Caki2 (cell line): ENCODE results near the gene TRIM73. TPM values are rescaled to one million over a fixed set of nuclear protein-coding genes. Genes with fewer than 3 reads are reported as not detected.
"Not testable (repeated sequence)": the region's sequence is repeated elsewhere in the genome, so short reads cannot be mapped to it uniquely, and the experiment has no call there.

Source experiments
- DNase-seq: peaks from one replicate; pipeline ENCODE4 v3.0.0-alpha.2; 2015; ENCODE audit warnings: low read depth
- in situ Hi-C: cut with HindIII; loops from 2 replicates; pipeline ENCODE4 v1.10.0; 2016; ENCODE audit warnings: low sequenced_read_pairs, low pct_unique_long_range_greater_than_20kb, mixed read lengths
- total RNA-seq: library from RNA; depleted of rRNA; stranded (reverse); fragments of >200 nt; shearing (Covaris generic); gene quantifications from 2 replicates; pipeline ENCODE4 v1.2.3, GENCODE V29; 2014; ENCODE audit warnings: low replicate concordance; rRNA removed

Gene TRIM73
- 2.4 and 2.5 TPM in 2 replicates for total RNA-seq

DNA sequence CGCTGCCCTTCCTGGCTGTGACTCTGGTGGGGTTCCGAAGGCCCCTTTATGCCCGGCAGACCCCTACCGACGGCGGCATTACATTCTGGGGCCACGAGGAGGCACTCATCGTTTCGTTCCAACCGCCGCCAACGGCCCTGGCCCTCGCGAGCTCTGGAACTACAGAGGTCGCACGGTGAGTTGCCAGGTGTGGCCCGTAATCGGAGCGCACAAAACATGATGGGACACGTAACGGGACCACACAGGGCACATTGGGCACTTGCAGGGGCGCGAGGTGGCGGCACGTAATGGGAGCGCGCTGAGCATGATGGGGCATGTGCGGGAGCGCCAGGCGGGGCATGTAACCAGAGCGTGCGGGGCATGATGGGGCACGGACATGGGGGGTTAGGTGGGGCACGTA lies at the start of gene TRIM73:
TRIM73 (plus strand) TSS at position 301 of the 400 bp plus-strand sequence. CDS start 3,305 bp downstream, outside the sequence.
- in situ Hi-C loops, DNase-seq: not testable (repeated sequence)

DNA sequence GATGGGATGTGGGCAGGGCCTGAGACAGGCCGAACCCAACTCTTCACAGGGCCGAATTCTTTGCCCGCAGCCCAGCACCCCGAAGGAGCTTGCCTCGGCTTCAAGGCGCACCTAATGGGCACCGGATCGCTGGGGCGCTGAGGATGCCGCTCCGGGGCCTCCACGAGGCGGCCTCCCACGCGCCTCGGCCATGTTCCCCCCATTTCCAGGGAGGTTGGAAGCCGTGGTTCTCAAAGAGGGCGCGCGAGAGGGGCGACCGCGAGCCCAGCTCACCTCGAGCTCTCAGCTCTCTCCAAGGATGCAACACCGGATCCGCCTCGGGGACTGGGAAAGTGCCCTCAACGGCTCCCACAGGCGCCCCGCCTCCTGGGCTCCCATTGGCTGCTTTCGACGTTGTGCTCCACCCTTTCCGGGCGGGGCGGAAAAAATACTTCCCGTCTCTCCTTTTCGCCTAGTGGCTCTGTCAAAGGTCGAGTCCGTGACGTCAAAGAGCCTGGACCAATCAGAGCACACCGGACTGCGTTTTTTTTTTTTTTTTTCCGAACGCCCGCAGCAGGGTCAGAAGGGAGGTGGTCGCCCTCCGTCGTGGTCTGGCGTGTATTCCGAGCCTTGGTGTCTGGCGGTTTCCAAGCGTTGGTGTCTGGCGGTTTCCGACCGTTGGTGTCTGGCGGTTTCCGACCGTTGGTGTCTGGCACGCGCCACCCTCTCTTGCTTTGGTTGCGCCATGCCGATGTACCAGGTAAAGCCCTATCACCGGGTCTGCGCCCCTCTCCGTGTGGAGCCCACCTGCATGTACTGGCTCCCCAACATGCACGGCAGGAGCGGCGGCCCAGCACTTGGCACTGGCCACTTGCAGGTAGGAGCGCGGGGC lies 36.5 kb upstream of the TRIM73 start:
- in situ Hi-C loops: not testable (repeated sequence)
- DNase-seq: peak; percentile 68

DNA sequence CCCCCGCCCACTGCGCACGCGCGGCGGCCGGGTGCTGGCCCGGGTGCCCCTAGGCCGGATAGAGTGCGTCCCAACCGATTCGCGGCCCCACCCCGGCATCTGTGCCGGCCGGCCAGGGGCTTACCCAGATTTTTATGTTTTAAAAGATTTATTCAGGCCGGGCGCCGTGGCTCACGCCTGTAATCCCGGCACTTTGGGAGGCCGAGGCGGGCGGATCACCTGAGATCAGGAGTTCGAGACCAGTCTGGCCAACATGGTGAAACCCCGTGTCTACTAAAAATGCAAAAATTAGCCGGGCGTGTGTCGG lies 35.9 kb upstream of the TRIM73 start:
- DNase-seq, in situ Hi-C loops: not testable (repeated sequence)

DNA sequence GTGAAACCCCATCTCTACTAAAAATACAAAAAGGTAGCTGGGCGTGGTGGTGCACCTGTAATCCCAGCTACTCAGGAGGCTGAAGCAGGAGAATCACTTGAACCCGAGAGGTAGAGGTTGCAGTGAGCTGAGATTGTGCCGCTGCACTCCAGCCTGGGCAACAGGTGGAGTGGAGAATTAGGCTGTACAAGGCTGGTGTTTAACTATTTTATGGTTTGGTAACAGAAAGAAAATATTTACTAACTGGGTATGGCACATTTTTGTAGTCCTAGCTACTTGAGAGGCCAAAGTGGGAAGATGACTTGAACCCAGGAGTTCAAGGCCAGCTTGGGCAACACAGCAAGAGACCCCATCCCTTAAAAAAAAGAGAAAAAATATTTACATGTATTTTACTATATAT lies 31.4 kb upstream of the TRIM73 start:
- DNase-seq, in situ Hi-C loops: not testable (repeated sequence)

DNA sequence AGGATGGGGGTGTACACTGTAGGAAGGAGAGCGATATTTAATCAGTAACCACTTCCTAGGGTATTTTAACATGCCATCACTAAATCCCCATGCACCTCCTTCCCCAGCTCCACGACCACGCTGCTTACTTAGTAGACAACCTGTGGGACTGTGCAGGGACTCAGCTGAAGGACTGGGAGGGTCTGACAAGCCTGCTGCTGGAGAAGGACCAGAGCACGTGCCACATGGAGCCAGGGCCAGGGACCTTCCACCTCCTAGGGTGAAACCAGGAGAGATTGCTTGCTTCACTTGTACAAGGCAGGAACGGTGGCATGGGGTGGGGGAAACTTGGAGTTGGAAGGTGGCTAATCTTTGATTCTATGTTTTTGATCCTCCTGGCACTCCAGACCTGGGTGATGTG lies 28.8 kb upstream of the TRIM73 start:
- in situ Hi-C loops, DNase-seq: not testable (repeated sequence)

DNA sequence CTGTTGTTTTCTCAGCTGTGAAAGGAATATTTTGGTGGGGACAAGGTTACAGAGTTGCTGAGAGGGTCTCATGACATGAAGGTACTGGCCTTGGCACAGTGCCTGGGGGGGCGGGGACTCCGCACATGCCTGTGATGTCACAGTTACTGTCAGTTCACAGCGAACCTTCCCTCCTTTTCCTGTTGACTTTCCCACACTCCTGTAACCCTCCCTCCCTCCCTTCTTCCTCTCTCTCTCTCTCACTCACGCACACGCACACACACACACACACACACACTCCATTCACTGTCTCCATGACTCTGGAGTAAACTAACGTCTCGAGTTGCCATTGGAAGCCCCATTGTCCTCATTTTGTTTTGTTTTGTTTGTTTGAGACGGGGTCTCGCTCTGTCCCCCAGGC lies 28.1 kb upstream of the TRIM73 start:
- in situ Hi-C loops: not testable (repeated sequence)

DNA sequence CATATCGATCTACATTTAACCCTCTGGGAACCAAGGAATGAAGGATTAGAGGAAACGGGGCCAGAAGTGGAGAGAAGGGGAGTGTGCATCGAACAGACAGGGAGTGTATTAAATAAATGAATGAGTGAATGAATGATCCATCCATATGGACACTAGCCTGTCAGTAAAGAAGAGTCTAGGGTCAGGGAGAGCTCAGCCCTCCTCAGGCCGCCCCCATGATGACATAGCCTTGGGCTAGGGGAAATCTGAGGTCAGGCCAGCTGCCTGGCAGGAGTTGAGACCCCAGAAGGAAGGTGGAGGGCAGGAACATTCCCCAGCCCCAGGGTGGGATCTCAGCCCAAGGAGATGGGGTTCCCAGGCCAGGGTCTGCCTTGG lies 21.3 kb upstream of the TRIM73 start:
- in situ Hi-C loops: not testable (repeated sequence)

More for the DNA sequence above, 28.1 kb upstream of the TRIM73 start:
- not testable (repeated sequence) for DNase-seq

DNA sequence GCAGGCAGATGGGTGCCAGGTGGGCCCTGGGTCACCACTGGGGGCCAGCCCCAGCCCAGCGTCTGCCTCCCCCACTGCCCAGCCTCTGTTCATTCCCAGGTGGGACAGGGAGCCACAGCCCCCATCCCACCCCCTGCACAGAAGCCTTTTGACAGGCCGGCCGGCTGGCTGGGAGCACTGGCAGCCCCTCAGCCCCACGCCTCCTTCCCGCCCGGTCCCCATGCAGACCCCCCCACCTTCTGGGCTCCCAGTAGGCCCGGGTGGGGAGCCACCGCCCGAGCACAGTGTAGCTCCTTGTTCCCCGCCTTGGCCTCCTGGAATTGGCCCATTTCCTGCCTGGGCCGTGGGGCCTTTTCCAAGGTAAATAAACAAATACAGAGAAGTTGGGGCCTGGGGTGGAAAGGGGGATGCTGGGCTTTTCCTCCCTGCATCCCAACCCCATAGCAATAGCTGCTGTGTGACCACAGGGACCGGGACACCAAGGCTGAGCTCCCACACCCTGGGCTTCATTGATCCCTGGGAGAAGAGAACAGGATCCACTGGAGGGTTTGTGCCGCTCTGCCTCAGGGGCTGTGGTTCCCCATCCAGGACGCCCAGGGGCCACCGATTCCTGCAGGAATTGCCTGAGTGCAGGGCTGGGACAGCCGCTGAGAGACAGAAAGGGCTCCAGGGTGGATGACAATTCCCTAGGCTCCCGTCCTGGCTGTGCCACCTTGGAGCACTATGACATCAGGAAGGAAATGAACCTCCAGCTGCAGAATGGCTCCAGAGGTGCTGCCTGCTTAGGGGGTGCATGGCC lies 20.7 kb upstream of the TRIM73 start:
- DNase-seq, in situ Hi-C loops: not testable (repeated sequence)

More for the DNA sequence above, 21.3 kb upstream of the TRIM73 start:
- DNase-seq: not testable (repeated sequence)

DNA sequence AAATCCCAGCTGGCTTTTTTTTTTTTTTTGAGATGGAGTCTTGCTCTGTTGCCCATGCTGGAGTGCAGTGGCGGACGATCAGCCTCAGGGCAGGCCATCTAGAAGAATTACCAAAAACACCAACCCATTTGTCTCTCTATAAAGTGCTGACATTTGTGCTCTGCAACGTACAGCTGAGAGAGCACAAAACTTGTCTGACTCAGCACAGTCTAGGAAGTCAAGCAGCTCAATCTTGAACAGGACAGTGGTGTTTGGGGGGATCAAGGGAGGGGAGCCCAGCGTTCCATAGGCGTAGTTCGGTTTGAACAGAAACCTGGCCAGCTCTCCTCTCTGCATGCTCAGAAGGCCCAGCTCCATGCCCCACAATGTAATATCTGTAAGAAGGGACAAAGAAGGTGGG lies 2.2 kb upstream of the TRIM73 start:
- in situ Hi-C loops, DNase-seq: not testable (repeated sequence)

DNA sequence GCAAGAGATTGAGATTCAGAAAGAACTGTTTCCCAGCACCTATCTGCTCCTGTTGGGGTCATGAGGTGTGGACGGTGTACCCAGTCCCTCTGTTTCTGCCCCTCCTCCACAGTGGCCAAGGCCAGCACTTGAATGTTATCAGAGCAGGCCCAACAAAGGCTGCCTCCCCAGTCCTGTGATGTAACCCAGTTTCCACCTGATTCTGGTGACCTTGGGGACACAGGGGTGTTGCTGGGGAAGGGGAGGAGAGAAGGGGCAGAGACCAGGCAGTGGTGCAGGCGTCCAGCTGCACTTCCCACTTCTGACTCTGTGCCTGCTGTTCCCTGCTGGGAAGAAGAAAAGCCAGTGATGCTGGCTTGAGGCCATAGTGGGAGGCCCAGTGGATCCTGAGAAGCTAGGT lies 2.4 kb downstream of the TRIM73 start:
- in situ Hi-C loops, DNase-seq: not testable (repeated sequence)

DNA sequence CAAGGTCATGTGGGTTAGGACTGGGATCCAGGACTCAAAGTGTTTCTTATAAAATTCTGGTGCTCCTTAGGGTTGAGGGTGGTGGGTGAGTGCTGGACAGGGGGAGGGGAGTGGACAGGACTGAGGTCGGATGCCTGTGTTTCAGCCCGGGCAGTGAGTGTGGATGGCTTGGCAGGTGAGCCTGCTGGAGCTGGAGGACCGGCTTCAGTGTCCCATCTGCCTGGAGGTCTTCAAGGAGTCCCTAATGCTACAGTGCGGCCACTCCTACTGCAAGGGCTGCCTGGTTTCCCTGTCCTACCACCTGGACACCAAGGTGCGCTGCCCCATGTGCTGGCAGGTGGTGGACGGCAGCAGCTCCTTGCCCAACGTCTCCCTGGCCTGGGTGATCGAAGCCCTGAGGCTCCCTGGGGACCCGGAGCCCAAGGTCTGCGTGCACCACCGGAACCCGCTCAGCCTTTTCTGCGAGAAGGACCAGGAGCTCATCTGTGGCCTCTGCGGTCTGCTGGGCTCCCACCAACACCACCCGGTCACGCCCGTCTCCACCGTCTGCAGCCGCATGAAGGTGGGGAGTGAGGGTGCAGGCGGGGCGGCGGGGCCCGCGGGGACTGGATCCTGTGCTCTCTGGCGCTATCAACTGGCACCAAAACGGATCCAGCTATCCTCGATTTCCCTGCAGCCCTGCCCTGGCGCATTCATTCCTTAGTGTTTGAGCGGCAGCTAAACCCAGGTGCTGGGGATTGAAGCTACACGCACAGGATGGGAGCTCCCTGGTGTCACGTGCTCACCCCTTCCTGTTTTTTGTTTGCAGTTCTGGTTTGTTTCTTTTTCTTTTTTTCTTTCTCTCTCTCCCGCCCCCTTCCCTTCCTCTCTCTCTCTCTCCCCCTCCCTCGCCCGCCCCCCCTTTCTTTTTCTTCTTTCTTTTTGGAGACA lies 3.6 kb downstream of the TRIM73 start:
- in situ Hi-C loops, DNase-seq: not testable (repeated sequence)

DNA sequence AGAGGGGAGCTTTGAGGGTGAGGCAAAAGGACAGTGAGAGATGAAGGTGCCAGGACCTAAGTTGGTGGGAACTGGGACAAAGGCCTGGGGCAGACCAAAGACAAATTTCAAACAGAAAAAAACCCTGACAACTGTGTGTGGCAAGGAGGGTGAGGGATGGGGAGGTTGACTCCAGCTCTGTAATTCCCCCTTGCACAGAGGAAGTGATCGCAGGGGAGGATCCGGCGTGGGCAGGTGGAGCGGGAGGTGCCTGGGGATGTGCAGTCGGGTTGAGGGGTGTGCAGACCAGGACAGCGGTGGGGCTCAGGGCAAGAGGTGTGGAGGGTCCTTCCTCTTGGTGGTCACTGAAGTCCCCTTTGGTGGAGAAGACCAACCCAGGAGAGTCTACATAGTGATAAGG lies 5.1 kb downstream of the TRIM73 start:
- DNase-seq, in situ Hi-C loops: not testable (repeated sequence)

DNA sequence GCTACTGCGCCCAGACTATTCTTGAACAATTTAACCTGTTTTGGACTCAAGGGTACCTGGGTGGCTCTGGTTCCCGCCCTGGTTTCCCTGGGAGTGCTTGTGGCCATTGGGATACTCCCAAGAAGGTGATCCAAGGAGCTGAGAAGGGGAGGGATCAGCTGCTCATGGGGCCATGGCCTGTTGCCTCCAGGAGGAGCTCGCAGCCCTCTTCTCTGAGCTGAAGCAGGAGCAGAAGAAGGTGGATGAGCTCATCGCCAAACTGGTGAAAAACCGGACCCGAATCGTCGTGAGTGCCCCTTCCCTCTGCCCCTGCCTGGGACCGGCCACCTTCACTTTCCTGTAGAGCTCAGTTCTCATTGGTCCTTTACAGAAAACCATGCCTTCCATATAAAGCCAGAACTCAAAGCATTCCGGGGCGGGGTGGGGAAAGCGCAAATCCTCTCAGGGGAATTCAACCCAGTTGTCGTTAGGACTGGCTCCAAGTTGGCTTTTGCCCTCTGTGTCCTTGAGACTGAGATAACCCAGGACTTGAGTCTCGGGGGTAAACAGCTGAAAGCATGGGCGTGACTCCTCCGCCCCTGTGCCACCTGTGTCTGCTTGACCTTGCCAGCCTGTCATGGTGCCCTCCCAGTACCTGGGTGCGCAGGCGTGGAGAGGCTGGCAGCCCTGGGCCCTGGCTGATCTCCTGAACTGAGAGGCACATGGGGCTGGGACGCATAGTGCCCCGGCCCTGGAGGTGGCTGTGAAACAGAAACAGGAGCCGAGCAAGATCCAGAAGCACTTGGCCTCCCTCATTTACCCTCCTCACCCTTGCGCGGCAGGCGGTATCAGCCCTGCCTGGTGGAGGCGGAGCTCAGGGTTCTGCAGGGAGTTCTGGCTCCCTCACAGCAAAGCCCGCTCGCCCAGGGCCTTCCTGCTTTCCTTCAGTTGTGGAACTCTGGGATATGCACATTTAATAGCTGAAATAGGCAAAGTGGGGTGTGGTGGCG lies 8.3 kb downstream of the TRIM73 start:
- DNase-seq, in situ Hi-C loops: not testable (repeated sequence)

DNA sequence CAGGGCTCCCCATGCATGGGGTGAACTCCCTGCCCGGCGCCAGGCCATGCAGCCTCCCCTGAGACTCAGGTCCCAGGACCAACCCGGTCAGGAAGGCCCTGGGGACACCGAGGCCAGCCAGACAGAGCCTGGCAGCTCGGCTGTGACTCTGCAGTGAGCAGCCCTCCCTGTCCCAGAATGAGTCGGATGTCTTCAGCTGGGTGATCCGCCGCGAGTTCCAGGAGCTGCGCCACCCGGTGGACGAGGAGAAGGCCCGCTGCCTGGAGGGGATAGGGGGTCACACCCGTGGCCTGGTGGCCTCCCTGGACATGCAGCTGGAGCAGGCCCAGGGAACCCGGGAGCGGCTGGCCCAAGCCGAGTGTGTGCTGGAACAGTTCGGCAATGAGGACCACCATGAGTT lies 9.2 kb downstream of the TRIM73 start:
- in situ Hi-C loops, DNase-seq: not testable (repeated sequence)

DNA sequence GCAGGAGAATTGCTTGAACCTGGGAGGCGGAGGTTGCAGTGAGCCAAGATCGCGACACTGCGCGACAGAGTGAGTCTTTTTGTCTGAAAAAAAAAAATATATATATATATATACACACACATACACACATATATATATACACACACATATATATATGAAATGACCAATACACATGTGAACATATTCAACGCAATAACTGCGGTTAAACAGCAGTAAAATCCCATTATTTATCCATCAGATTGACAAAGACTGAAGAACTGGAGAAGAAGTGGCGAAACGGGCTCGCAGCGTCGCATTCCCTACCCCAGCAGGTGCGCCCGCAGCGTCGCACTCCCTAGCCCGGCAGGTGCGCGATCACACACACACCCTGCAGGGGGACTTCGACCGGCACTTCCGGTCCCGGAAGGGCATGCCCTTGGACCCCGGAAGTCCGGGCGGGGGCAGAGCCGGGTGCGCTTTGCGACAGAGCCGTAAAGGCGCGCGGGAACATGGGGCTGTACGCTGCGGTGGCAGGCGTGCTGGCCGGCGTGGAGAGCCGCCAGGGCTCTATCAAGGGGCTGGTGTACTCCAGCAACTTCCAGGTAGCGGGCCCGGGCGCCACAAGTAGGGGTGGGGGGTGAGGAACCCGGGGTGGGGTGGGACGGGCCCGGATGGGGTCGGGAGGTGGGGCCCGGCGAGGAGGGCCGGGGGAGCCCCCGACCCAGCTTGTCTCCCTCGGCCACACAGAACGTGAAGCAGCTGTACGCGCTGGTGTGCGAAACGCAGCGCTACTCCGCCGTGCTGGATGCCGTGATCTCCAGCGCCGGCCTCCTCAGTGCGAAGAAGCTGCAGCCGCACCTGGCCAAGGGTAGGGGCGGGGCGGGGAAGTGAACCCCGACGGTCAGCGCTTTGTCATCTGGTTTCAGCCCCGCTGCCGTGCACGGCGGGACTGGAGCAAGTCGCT lies 14.7 kb downstream of the TRIM73 start:
- in situ Hi-C loops, DNase-seq: not testable (repeated sequence)

DNA sequence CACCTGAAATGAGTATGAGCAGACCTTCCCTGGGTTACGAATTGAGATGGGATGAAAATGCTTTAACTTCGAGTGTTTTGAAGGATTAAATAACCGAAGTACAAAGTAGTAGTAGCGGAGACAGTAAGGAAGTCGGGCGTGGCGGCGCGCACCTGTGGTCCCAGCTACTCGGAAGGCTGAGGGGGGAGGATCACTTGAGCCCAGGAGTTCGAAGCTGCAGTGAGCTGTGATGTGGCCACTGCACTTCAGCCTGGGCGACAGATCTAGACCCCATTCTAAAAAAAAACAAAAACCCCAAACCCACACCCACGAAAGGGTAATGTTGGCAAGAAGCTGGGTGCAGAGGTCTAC lies 15.4 kb downstream of the TRIM73 start:
- in situ Hi-C loops, DNase-seq: not testable (repeated sequence)
